ENCODE measurements around the gene LRRC49. TPM values are rescaled to one million over a fixed set of nuclear protein-coding genes. Genes with fewer than 3 reads are reported as not detected.

Gene LRRC49
- total and polyA plus RNA-seq, 2 of the 4 experiments (the other 2 are of a cell fraction): 8.6 to 16.8 TPM

- ChIA-PET POLR2A (ENCODE audit: unreplicated experiment) (no interaction called here), CTCF (interaction anchor here (0.6 kb wide), 1 partner anchor 76 kb away, joined by 3 read pairs; no protein-coding TSS in a partner anchor)
- Histone ChIP-seq H4K91ac (ENCODE audit: insufficient read depth, low read depth, low read length) (peak overlapping the region; percentile 96), H2BK5ac (ENCODE audit: low read depth, low read length, poor library complexity, severe bottlenecking) (peak overlapping the region; percentile 99), H4K5ac (ENCODE audit: low read depth, low read length) (peak overlapping the region; percentile 97), H3K18ac (ENCODE audit: low read depth, low read length) (peak overlapping the region; percentile 86), H4K8ac (ENCODE audit: low read depth in 2 of 2, low read length in 2 of 2) (peak overlapping the region; percentile 78 to 90; a peak in 3 of 4 replicates), H3K9me3 (ENCODE audit: control insufficient read depth, insufficient read depth, low read length) (no peaks in the 10 kb centered on the region), H4K20me1 (ENCODE audit: insufficient read depth, low read length) (no peaks in the 10 kb centered on the region), H2BK15ac (ENCODE audit: low read depth, low read length) (peak overlapping the region; percentile 98; the same call in 1 of the 3 replicates), H3K9me1 (ENCODE audit: insufficient read depth, low read length) (peaks cover 17% of the 10 kb centered on the region), H3K27me3 (ENCODE audit: control insufficient read depth, insufficient read depth, low read length) (no peaks in the 10 kb centered on the region), H2AFZ (replicated peaks; ENCODE audit: low read length, poor library complexity) (no peak overlapping the region), H3K9ac (ENCODE audit: low read depth, low read length) (peak overlapping the region; percentile 72), H3K14ac (replicated peaks; ENCODE audit: low read depth, low read length) (peak overlapping the region; percentile 93), H3K79me1 (ENCODE audit: low read depth in 1 of 2, low read length in 2 of 2) (peaks cover 3 to 17% of the 10 kb centered on the region in 2 experiments; a peak in 2 of 4 replicates), H3K4me3 (ENCODE audit: insufficient read depth, low read depth, low read length) (no peak overlapping the region), H2AK5ac (ENCODE audit: low read depth, low read length) (peak overlapping the region; percentile 92), H3K4me1 (ENCODE audit: control insufficient read depth, insufficient read depth, low read length) (peaks cover 18% of the 10 kb centered on the region), H3K36me3 (ENCODE audit: control insufficient read depth, insufficient read depth, low read length) (no peaks in the 10 kb centered on the region), H3K56ac (ENCODE audit: extremely low read depth, insufficient read depth, low read length) (peak overlapping the region; percentile 81), H3K23ac (ENCODE audit: low read depth, low read length) (peak overlapping the region; percentile 96), H2AK9ac (replicated peaks; ENCODE audit: low read depth, low read length, poor library complexity) (peak overlapping the region; percentile 34), H3K4ac (ENCODE audit: low read depth, low read length) (peak overlapping the region; percentile 81), H2BK120ac (ENCODE audit: low read depth, low read length) (peak overlapping the region; percentile 97), H2BK20ac (ENCODE audit: low read depth, low read length) (peak overlapping the region; percentile 97), H3K4me2 (ENCODE audit: low read depth, low read length) (no peak overlapping the region), H3K27ac (ENCODE audit: insufficient read depth, low read length) (peak overlapping the region; percentile 99; the same call in 1 of the 2 replicates)
- TF ChIP-seq CTCF (conservative IDR thresholded peaks at IDR 0.05; ENCODE audit: low read depth, low read length) (no peak), NFE2L2 (IDR thresholded peaks at IDR 0.05; ENCODE audit: low read depth, low read length) (peak; percentile 26; the same call in 1 of the 2 replicates), POLR2A (IDR thresholded peaks at IDR 0.05; ENCODE audit: low read depth, low read length) (peak; percentile 6; the same call in 1 of the 2 replicates), ELK1 (IDR thresholded peaks at IDR 0.05; ENCODE audit: borderline replicate concordance, low read depth, low read length) (no peak), SMC3 (IDR thresholded peaks at IDR 0.05; ENCODE audit: low read depth, low read length) (no peak), MAZ (IDR thresholded peaks at IDR 0.05; ENCODE audit: borderline replicate concordance, low read depth, low read length) (no peak), BHLHE40 (IDR thresholded peaks at IDR 0.05; ENCODE audit: low read depth, low read length) (no peak), MXI1 (IDR thresholded peaks at IDR 0.05; ENCODE audit: borderline replicate concordance, low read depth, low read length) (no peak), RCOR1 (IDR thresholded peaks at IDR 0.05; ENCODE audit: insufficient replicate concordance, low read length) (no peak), MAFK (IDR thresholded peaks at IDR 0.05; ENCODE audit: low read depth, low read length) (peak; percentile 28; the same call in 1 of the 2 replicates), CEBPB (IDR thresholded peaks at IDR 0.05; ENCODE audit: low read depth, low read length) (no peak), FOS (IDR thresholded peaks at IDR 0.05; ENCODE audit: low read depth, low read length) (no peak), CHD1 (IDR thresholded peaks at IDR 0.05; ENCODE audit: low read depth, low read length) (no peak)
- ATAC-seq (ENCODE audit: low read depth) (no peak), DNase-seq (peak; percentile 68)
- no CpG with 5 or more reads among the region's 3 CpGs for whole genome bisulfite sequencing, 2 experiments (ENCODE audit: extremely low coverage in 2 of 2, insufficient read length in 1 of 2)
- BruUV-seq (replicated peaks): no TSS peak
- dilution Hi-C loops (cut with HindIII; ENCODE audit: low sequenced_read_pairs, unreplicated experiment) (no loop called here), in situ Hi-C loops (cut with MboI; ENCODE audit: low sequenced_read_pairs) (no loop called here), intact Hi-C loops (cut with micrococcal nuclease) (no loop called here)
Observed at GRCh38 chr15:71049706-71050422, 157.2 kb downstream of the LRRC49 start.

All from IMR-90 (cell line).